Activated T-helper 1 cell treated with anti-CD3 and anti-CD28 coated beads, Interleukin-12 subunit alpha, Interleukin-12 subunit beta, Interleukin-2, Interleukin-4 antibody, amounts not matched to agents 30 ng/mL and 10 ng/mL and 1 ng/mL, durations not matched to agents 14 hours and 24 hours and 36 hours (primary cell): ENCODE results near the gene OLFML2A. TPM values are rescaled to one million over a fixed set of nuclear protein-coding genes. Genes with fewer than 3 reads are reported as not detected.

ENCODE experiments used
- DNase-seq: peaks from one replicate; pipeline ENCODE4 v3.0.0; 2021; ENCODE audit warnings: low spot score
- H3K27ac Mint-ChIP-seq: one replicate; pipeline ENCODE4 v1.8.0; 2021; ENCODE audit warnings: mild to moderate bottlenecking, mixed read lengths
- H3K27me3 Mint-ChIP-seq: one replicate; pipeline ENCODE4 v1.8.0; 2022; ENCODE audit warnings: mild to moderate bottlenecking, moderate library complexity, mixed read lengths; ENCODE audit not compliant: insufficient read depth
- H3K36me3 Mint-ChIP-seq: one replicate; pipeline ENCODE4 v1.8.0; 2021; ENCODE audit warnings: low read depth, mixed read lengths
- H3K4me1 Mint-ChIP-seq: one replicate; pipeline ENCODE4 v1.8.0; 2021; ENCODE audit warnings: low read depth, mixed read lengths
- H3K4me3 Mint-ChIP-seq: one replicate; pipeline ENCODE4 v1.8.0; 2021; ENCODE audit warnings: mild to moderate bottlenecking, moderate library complexity, mixed read lengths
- H3K9me3 Mint-ChIP-seq: one replicate; pipeline ENCODE4 v1.8.0; 2021; ENCODE audit warnings: mixed read lengths
- intact Hi-C: fragments of 100-400 bp; cut with micrococcal nuclease; formaldehyde crosslinking; loops from one replicate; pipeline ENCODE4 v1.15.1; 2024
- total RNA-seq: library from RNA; stranded (reverse); gene quantifications from 2 replicates; pipeline ENCODE4 v1.2.3, GENCODE V29; 2022

OLFML2A gene
- total RNA-seq, 1 donor from 2014 or later = not detected

GRCh38 chr9:124784509-124784908 is 7.6 kb downstream of the OLFML2A start:
- H3K4me3 Mint-ChIP-seq = no peak overlapping the region
- H3K36me3 Mint-ChIP-seq = no peaks in the 10 kb centered on the region
- peaks cover 10% of the 10 kb centered on the region for H3K27me3 Mint-ChIP-seq
- intact Hi-C loops = no loop called here
- no peaks in the 10 kb centered on the region for H3K9me3 Mint-ChIP-seq
- H3K27ac Mint-ChIP-seq = no peak overlapping the region
- H3K4me1 Mint-ChIP-seq = no peaks in the 10 kb centered on the region
- no peak for DNase-seq

DNA sequence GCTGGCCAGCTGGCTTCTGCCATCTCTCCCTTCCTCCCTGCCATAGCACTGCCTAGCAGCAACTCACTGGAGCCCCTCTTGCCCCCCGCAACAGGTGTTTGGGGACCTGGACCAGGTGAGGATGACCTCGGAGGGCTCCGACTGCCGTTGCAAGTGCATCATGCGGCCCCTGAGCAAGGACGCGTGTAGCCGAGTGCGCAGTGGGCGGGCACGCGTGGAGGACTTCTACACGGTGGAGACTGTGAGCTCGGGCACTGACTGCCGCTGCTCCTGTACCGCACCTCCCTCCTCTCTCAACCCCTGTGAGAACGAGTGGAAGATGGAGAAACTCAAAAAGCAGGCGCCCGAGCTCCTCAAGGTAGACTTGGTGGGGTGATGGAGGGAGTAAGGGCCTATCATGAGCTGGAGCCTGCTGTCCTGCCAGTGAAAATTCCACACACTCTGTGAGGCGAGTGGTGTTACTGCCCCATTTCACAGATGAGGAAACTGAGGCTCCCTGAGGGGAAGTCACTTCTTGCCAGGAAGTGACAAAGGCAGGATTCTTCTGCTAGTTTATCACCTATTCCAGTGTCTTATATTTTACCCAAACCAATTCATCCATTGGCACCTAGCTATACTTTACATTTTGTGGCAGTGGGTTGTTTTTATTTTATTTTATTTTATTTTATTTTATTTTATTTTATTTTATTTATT is 10.1 kb downstream of the OLFML2A start:
- DNase-seq = no peak
- peaks cover 9% of the 10 kb centered on the region for H3K27me3 Mint-ChIP-seq
- no peaks in the 10 kb centered on the region for H3K9me3 Mint-ChIP-seq
- H3K36me3 Mint-ChIP-seq = no peaks in the 10 kb centered on the region
- H3K4me1 Mint-ChIP-seq = no peaks in the 10 kb centered on the region
- no peak overlapping the region for H3K27ac Mint-ChIP-seq
- H3K4me3 Mint-ChIP-seq = no peak overlapping the region
- intact Hi-C loops = no loop called here

DNA sequence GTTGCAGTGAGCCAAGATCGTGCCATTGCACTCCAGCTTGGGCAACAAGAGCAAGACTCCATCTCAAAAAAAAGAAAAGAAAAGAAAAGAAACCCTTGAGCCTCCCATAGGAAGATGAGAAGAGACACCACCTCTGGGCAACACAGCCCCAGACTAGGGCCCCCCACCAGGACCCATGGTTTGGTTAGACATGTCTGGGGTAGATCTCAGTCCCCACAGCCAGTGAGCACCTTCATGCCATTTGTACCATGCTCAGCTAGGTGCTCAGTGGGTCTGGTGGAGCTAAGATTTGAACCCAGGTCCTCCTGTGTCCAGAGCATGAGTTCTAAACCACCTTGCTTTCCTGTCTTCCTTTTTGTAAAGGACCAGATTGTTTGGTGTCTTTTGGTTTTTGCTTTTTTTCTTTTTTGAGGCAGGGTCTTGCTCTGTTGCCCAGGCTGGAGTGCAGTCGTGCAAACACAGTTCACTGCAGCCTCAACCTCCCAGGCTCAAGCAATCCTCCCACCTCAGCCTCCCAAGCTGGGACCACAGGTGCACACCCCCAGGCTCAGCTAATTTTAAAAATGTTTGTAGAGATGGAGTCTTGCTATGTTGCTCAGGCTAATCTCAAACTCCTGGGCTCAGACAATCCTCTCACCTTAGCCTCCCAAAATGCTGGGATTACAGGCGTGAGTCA is 11.7 kb downstream of the OLFML2A start:
- Mint-ChIP-seq H3K36me3 (no peaks in the 10 kb centered on the region), H3K27ac (no peak overlapping the region)
- DNase-seq = no peak

DNA sequence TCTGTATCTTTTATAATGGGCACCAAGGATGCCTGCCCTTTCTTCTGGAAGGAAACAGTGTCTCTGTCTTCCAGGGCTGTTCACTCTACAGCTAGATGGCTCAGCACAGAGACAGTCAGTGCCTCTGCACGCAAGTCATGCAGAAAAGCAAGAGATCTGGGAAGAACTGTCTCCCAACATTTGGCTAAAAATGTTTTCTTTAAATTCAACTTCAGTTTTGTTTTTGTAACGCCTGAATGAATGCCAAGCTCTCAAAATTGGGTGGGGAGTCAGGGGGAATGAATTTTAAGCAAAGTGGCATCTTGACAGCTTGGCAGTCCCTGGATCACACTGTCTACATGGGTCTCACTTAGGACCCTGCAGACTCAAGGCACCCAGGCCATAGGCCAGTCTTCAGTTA is 12.6 kb downstream of the OLFML2A start:
- intact Hi-C loops = no loop called here
- H3K4me3 Mint-ChIP-seq = no peak overlapping the region
- H3K4me1 Mint-ChIP-seq = no peaks in the 10 kb centered on the region
- peaks cover 8% of the 10 kb centered on the region for H3K27me3 Mint-ChIP-seq
- no peaks in the 10 kb centered on the region for H3K9me3 Mint-ChIP-seq
- H3K36me3 Mint-ChIP-seq = no peaks in the 10 kb centered on the region
- H3K27ac Mint-ChIP-seq = no peak overlapping the region
- DNase-seq = no peak

More for the DNA sequence above, 11.7 kb downstream of the OLFML2A start:
- intact Hi-C loops = no loop called here
- Mint-ChIP-seq H3K9me3 (no peaks in the 10 kb centered on the region), H3K27me3 (peaks cover 10% of the 10 kb centered on the region), H3K4me1 (no peaks in the 10 kb centered on the region), H3K4me3 (no peak overlapping the region)

- no peaks in the 10 kb centered on the region for H3K9me3 Mint-ChIP-seq
- peaks cover 8% of the 10 kb centered on the region for H3K27me3 Mint-ChIP-seq
- no peaks in the 10 kb centered on the region for H3K4me1 Mint-ChIP-seq
- H3K27ac Mint-ChIP-seq = no peak overlapping the region
- no peaks in the 10 kb centered on the region for H3K36me3 Mint-ChIP-seq
- intact Hi-C loops = no loop called here
- no peak for DNase-seq
- H3K4me3 Mint-ChIP-seq = no peak overlapping the region
Observed at GRCh38 chr9:124790301-124790700, 13.4 kb downstream of the OLFML2A start.

GRCh38 chr9:124790801-124791505 is 14.0 kb downstream of the OLFML2A start:
- H3K27ac Mint-ChIP-seq = no peak overlapping the region
- no peaks in the 10 kb centered on the region for H3K4me1 Mint-ChIP-seq
- intact Hi-C loops = no loop called here
- no peak overlapping the region for H3K4me3 Mint-ChIP-seq
- H3K27me3 Mint-ChIP-seq = peaks cover 8% of the 10 kb centered on the region
- no peaks in the 10 kb centered on the region for H3K36me3 Mint-ChIP-seq
- H3K9me3 Mint-ChIP-seq = no peaks in the 10 kb centered on the region
- no peak for DNase-seq

DNA sequence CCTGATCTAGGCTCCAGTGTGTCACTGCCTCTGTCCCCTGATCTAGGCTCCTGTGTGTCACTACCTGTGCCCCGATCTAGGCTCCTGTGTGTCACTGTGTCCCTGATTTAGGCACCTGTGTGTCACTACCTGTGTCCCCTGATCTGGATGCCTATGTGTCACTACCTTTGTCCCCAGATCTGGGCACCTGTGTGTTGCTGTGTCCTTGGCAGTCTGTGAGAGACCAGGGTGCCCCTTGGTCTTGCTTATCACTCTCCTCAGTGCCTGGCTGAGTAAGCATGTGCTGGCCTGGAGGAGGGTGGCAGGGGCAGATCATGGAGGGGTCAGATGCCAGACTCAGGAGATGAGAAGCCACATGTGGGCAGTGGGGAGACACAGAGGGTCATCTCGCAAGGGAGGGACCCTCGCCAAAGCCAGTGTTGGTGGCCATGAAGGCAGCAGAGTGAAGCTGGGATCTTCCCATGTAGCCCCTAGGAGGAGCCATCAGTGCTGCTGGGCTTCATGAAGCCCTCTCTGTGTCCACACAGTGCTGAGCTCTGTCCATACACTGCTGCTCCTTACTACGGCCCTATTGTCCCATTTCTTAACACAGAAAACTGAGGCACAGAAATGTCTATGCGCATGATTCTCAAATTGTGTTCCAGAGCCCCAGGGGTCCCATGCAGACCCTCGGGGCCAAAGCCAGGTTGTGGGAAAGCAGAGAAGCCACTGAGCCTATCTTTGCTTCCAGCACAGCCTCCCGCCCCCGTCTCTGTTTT is 15.5 kb downstream of the OLFML2A start:
- no peaks in the 10 kb centered on the region for H3K4me1 Mint-ChIP-seq
- H3K4me3 Mint-ChIP-seq = no peak overlapping the region
- intact Hi-C loops = no loop called here
- H3K36me3 Mint-ChIP-seq = no peaks in the 10 kb centered on the region
- H3K27ac Mint-ChIP-seq = no peak overlapping the region
- no peak for DNase-seq
- H3K27me3 Mint-ChIP-seq = peaks cover 8% of the 10 kb centered on the region
- no peaks in the 10 kb centered on the region for H3K9me3 Mint-ChIP-seq

GRCh38 chr9:124793015-124793541 is 16.1 kb downstream of the OLFML2A start:
- Mint-ChIP-seq H3K36me3 (no peaks in the 10 kb centered on the region), H3K27ac (no peak overlapping the region), H3K4me3 (no peak overlapping the region), H3K9me3 (no peaks in the 10 kb centered on the region), H3K4me1 (no peaks in the 10 kb centered on the region), H3K27me3 (peaks cover 8% of the 10 kb centered on the region)
- no peak for DNase-seq
- intact Hi-C loops = no loop called here

- Mint-ChIP-seq H3K27ac (no peak overlapping the region), H3K4me1 (no peaks in the 10 kb centered on the region), H3K36me3 (no peaks in the 10 kb centered on the region), H3K27me3 (peaks cover 5% of the 10 kb centered on the region), H3K9me3 (no peaks in the 10 kb centered on the region), H3K4me3 (no peak overlapping the region)
- intact Hi-C loops = no loop called here
- DNase-seq = no peak
Observed at GRCh38 chr9:124794902-124795491, 18.1 kb downstream of the OLFML2A start.

DNA sequence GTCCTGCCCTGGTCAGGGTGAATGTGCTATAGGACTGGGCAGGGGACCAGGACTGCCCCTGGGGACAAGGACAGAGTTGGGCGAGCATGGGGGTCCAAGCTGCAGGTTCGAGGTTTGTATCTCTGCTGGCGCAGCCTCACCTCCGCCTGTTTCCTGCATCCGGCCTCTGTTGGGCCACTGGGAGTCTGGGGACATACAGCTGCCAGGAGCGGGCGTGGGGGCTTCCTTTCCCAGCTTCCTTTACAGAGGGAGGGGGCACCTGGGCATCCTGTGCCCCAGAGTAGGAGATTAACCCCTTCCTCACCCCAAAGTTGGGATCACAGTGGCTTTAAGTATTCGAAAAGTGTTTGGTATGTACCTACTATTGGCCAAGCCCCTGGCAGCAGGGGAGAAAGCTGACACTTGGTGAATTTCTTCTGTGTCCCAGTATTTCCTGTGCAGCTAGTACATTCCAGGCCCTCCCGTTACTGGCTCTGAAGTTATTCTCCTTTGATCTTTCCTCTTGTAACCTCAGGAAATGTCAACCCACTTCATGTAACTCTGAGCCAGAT is 19.0 kb downstream of the OLFML2A start:
- peaks cover 5% of the 10 kb centered on the region for H3K27me3 Mint-ChIP-seq
- H3K36me3 Mint-ChIP-seq = no peaks in the 10 kb centered on the region
- intact Hi-C loops = no loop called here
- H3K27ac Mint-ChIP-seq = no peak overlapping the region
- no peaks in the 10 kb centered on the region for H3K9me3 Mint-ChIP-seq
- no peak for DNase-seq
- H3K4me3 Mint-ChIP-seq = no peak overlapping the region
- no peaks in the 10 kb centered on the region for H3K4me1 Mint-ChIP-seq

- no peaks in the 10 kb centered on the region for H3K9me3 Mint-ChIP-seq
- H3K4me1 Mint-ChIP-seq = no peaks in the 10 kb centered on the region
- no peak overlapping the region for H3K27ac Mint-ChIP-seq
- no peak overlapping the region for H3K4me3 Mint-ChIP-seq
- no peak for DNase-seq
- intact Hi-C loops = no loop called here
- peaks cover 9% of the 10 kb centered on the region for H3K27me3 Mint-ChIP-seq
- no peaks in the 10 kb centered on the region for H3K36me3 Mint-ChIP-seq
Observed at GRCh38 chr9:124797343-124798103, 20.6 kb downstream of the OLFML2A start.
